NCI-H2107 (cell line): ENCODE measurements around the gene COL25A1.

Experiments
- DNase-seq: peaks from one replicate; lab custom pipeline; 2025; lab: John Stamatoyannopoulos, UW

The COL25A1 gene

DNA sequence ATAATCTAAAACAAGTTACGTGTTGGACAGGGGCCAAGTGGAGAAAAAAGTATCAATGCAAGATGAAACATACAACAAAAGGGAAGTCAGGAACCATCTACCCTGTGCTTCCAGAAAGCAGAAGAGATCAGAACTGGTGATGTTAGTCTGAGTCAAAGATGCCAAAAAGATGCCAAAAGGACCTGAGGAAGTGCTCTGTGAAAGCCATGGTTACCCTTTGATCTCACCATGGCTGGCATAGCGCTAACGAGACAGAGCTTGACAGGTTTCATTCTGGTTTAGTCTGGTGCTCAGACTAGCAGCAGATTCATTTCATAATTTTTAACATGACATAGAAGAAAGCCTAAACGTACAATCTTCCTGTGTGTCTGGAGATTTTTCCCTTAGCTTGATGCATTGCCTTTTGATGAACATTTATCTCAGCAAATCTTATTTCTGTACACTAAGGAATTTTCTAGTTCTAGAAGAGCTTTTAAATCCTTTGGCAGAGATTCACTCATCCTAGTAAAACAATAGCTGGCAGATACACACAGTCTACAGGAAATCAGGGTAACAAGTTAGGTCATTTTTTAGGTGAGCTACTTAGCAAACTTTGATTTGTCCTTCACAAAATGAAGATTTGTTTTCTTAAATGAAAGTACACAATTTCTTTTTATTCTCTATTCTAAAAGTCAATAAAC lies 87.7 kb downstream of the COL25A1 start:
- no peak for DNase-seq

DNA sequence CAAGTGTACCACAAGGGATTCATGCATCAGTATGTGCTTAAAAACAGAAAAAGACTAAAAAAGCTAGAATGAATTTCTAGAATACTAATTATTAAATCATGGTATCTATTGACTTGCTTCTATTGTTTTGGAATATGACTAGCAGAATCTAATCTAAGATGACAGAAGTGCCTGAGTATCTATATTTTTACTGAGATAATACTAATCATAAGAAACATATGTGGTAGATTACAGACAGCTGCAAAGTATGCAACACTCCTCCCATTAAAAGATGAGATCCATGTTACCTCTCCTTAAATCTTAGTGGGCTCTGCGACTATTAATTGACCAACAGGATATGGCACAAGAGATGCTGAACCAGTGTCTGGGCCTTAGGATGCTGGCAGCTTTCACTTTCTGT lies 89.4 kb downstream of the COL25A1 start:
- DNase-seq = no peak

DNA sequence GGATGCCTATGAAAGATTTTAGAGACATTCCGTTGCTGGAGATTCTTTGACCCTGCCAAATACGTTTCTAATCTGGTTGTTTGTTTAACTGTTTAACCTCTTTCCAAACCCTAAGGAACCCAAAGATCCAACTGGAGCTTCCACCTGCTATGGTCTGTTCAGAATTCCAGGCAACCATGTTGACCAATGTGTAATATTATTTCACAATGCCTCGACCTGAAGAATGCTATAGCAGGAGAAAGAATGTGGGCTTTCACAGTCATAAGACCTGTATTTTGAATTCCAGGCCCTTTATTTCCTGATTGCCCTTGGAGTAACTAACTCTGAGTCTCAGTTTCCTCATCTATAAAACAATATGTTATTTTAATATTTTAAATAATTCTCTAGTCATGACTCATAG lies 90.8 kb downstream of the COL25A1 start:
- DNase-seq = no peak

DNA sequence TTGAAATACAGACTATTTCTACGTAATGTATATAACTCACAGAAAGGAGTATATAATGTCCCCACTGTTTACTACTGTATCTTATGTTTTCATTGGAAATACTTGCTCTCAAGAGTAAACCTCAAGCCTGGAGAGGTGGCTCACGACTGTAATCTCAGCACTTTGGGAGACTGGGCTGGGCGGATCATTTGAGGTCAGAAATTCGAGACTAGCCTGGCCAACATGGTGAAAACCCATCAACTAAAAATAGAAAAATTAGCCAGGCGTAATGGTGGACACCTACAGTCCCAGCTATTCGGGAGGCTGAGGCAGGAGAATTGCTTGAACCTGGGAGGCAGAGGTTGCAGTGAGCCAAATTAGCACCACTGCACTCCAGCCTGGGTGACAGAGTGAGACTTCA lies 92.8 kb downstream of the COL25A1 start:
- no peak for DNase-seq

DNA sequence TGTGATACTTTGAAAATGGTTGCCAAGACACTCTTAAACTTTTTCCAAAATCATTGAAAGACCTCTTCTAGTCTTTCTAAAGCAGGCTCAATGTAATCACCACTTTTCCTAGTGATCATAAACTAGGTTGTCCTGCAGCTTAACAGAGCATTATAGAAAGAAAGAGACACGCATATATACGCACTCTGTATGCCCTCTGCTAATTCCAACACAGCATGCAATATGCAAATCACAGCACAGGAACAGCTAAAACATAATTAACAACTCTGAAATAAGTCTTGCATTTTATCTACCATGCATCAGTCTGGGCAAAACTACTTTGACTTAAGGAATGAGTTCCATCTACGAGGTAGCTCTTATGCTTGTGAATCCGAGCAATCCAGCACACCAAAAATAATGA lies 94.6 kb downstream of the COL25A1 start:
- DNase-seq = no peak

DNA sequence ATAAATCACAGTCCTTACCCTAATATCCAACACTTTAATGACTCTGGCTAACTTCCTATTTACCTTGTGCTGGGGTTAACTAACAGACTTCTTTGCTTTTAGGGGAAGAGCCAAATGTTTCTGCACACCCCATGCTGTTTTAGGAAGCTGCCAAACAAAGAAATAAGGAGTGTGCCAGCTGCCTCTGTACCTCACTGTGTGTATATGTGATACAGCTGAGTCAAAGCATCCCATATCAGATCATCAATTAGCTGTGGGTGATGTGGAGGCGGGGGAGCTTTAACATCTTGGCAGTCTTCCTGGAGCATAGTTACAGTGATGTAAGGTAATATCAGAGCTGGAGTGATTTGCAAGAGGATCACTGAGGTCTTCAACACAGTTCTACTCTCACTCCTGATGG lies 95.4 kb downstream of the COL25A1 start:
- DNase-seq = no peak

DNA sequence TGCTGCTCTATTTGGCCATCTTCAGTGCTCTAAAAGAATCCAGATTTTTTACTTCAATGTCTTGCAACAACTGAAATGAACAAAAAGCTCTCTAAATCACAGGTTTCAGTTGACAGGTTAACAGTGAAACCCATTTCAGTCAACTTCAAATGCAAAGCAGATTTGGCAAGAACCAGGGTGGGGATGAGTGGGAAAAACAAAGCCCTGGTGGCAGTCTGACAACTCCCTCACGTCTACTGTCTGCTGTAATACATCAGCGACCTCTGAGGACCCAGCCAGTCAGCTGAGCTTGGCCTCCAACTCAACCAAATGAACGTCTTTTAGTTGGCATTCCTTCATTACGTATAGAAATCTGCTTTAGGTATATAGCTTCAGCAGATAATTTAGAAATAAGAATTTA lies 95.8 kb downstream of the COL25A1 start:
- no peak for DNase-seq

DNA sequence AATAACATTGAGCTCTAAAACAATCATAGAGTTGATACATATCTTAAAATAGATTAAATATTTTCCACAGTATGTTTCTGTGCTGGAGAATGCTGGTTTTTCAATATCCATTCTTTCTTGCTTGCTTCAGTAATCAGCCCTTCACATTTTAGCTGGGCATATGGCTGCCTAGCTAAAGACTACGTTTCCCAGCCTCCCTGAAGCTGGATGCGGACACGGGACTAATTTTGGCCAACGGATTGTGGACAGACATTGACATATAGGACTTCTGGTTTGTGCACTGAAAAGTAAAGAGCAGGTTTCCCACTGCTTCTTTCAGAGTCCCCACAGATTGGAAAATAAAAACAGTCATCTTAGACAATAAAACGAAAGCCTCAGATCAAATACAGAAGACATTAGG lies 97.3 kb downstream of the COL25A1 start:
- no peak for DNase-seq

DNA sequence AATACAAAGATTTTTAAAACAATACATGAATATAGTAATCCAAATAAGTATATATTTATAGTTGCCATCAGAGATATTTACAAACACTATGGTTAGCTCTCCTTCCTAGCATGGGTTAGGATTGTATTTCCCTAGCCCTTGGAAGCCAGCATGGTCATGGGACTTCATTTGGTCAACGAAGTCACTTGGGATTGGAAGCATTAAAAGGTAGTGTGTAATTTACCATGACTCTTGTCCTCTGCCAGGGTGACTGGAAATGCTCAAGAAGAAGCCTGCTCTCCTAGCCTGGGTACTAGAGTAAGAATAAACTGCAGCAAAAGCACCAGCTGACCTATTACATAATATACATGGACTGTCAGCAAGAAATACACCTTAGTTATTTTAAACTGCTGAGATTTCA lies 102.9 kb downstream of the COL25A1 start:
- no peak for DNase-seq

DNA sequence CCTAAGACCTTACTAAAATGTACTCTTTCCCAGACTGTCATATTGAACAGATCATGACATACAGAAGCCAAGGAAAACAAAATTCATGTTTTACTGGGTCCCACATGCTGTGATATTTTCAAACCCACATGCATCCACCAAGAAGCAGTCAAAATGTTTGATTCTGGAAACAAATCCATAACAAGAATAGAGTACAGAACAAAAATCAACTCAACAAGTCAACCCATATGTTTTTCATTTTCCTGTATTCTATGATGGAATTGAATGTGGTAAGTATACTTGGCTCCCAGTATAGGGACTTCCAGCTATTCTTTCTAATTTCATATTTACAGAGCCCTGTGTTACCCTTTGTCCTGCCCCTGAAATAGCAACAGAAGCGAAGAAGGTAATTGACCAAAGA lies 106.8 kb downstream of the COL25A1 start:
- no peak for DNase-seq

DNA sequence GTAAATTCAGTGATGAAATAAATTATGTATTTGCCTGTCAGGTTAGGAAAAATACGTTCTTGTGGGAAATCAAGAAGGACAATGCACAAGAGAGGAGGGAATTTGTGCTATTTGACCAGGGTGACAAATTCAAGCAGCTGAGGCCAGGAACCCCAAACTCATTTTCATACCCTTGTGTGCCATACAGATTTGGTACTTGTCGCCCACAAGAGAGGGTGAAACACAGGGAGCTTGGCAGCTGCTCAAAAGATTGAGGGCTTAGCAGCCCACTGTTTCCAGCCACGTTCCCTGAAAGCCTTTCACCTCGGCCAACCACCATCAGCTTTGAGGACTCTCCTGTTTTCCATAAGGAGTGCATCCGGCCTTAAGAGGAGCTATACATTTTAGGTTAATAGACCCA lies 111.2 kb downstream of the COL25A1 start:
- no peak for DNase-seq

DNA sequence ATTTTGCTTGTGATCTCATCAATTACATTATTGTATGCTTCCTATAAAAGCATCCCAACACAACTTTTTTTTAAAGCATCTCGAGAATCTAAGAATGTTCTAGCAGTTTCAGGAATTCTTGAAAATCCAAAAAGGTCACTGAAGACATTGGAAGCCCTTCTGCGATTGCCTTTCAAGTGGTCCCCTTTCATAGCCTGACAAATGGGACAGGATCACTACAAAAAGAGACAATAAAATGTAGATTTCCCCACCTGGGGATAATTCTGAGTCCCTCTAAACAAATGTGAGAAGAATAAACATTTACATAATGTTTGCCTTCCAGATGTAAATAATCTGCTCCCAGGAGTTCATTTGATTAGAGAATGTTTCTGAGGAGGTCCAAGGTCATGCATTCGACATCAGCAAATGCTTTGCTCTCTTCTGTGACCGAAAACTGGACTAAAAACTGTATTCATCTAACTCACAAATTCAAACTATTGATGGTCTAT lies 116.0 kb downstream of the COL25A1 start:
- DNase-seq = no peak

DNA sequence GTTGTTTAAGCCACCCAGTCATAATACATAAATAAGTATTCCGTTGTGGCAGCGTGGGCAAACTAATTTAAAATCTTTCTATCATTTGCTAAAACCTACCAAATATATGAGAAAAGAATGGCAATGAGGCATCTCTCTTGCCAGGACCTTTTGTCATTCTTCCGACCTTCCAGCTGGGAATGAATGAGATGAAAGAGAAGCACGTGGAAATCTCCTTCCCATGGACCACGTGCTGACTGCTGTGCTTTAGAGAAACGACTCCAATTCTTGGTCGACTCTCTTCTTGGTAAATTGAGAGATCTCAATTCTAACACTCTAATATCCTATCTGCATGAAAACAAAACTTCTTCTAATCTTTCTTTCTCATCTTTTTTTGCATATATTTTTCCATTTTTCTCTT lies 116.5 kb downstream of the COL25A1 start:
- DNase-seq = no peak

DNA sequence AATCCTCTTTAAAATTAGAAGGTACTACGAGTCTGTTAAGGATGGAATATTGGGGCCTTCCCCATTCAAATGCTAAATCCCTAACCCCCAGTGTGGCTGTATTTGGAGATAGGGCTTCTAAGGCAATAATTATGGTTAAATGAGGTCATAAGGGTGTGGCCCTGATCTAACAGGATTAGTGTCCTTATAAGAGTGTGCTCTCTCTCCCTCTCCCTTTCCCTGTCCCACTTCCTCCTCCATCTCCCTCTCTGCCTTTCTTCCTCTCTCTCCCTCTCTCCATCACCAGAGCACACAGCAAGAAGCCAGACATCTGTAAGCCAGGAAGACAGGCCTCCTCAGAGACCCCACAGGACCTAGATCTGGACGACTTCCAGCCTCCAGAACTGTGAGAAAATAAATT lies 116.9 kb downstream of the COL25A1 start:
- no peak for DNase-seq

DNA sequence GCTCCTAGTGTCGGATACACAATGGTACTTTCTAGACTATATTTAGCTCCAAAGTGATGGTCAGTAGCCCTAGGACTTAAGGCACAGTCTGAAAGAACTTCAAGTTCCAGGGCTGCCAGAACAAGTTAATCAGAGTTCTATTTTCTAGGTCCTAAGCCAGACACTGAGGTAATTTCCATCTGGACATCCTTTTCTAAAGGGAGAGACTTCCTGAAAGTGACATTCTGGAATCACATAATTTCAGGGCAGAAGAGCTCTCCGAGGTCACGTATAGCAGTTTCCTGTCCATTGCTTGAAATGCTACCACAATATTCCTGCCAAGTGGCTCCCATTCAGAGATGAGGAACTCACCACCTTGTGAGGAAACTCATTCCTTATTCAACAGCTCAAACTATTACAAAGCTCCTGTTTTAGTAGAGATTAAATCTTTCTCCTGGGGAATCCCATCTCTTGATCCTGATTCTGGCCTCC lies 117.9 kb downstream of the COL25A1 start:
- no peak for DNase-seq

DNA sequence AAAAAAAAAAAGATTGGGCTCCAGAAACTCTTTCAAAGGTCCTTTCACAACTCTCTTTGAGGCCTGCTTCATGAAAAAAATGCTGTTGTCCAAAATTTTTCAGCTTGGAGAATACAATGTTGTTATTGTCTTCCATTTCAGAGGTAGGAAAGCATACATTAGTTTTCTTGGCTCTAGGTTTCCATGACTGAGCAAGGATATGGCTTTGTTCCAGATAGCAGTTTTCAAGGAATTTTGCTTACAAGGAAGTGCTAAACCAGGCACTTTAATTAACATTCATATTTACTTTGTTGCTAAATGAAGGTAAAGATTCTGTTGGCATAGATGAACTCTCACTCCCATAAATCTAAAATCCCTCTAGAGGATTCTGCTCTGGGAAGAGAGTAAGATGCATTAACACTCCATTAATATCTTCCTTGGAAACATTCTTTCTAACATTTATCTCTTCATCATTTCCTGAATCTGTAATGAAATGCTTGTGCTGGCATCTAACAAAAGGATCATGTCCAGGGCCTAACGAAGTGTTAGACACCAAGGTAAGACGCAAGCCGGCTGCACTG lies 118.4 kb downstream of the COL25A1 start:
- DNase-seq = no peak

DNA sequence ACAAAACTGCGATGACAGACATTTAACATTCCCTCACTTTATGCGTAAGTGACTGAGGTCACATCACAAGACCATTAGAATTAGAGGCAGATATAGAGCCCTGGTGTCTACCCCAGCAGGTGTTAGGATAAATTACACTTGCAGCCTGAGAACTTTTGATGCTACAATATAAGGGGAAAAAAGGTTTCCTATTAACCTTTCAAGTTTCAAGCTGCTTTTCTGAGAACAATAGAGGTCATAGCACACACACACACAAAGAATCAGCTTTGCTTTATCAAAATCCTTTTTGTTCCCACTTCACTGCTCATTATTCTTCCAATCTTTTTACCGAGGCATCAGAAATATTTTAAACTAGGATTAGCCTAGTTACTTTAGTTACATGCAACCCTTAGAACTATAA lies 119.8 kb downstream of the COL25A1 start:
- DNase-seq = no peak

DNA sequence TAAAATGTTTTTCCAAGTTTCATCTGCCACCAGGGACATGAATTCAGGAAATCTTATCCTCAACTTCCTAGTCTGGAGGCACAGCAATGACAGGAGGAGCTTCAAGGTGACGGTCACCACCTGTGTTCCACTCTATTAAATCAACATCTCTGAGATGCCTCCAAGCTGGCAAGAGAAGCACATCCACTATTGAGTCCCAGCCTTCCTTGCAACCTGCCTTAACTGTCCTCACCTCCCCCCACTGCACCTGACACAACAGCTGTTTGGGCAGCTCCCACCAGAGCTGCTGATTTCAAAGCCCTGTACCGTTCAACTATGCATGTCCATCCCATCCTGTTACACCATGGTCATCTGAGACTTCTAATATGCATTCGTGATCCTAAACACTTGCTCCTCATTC lies 123.4 kb downstream of the COL25A1 start:
- no peak for DNase-seq

DNA sequence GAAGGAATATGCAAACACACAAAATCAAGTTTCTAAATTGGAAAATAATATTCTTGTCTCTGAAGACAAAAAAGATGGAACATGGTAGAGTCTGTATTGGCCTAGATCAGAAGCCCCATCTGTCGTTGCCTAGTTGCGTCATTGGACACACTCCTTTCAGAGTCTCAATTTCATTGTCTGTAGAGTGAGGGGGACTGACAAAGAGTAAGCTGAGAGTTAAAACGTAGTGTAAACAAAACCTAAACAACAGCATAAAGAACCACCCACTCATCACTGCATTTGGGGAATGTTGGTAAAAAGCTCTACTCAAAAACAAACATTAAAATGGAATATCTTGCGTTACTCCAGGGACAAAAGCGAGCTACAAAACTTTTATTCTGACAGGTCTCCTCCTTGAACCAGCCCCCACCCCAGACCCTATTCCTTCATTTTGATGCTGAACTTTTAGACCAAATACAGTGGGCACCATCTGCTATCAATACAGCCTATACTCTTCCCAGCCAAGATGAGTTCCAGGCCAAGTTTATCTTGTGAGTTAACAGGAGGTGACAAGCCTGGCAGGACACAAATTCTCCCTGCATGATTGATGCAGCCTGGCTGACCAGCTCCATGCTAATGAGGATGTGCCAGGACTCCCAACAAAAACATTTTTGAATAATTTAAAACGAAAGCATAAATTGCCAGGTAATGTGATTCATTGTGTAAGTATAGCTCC lies 125.2 kb downstream of the COL25A1 start:
- DNase-seq = no peak

DNA sequence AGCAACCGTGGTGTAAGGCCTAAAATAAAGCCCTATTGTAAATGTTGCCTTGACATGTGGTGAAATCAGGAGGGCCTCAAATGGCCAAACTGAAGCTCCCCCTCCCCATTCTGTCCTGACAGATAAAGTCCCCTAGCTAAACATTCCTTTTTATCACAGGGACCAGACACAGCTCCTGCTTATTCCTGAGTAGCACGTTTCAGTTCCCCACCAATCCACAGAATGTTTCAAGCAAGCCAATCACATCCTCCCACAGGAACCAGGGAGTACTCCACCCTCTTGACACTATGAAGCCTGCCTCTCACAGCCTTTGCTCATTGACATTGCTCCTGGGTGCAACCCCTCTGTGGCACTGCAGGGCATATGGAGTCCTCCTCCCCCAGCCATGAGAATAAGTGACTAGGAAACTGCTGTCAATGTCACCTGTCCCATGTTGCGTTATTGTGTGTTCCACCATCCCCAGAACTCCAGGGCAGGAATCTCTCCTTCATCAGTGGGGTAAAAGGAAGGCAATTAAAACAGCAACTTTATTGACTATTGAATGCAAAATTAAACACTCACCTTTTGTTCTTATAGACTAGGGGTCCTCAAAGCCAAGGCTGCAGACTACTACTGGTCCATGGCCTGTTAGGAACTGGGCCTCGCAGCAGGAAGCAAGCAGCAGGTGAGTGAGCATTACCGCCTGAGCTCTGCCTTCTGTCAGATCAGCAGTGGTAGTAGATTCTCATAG lies 128.1 kb downstream of the COL25A1 start:
- DNase-seq = no peak

DNA sequence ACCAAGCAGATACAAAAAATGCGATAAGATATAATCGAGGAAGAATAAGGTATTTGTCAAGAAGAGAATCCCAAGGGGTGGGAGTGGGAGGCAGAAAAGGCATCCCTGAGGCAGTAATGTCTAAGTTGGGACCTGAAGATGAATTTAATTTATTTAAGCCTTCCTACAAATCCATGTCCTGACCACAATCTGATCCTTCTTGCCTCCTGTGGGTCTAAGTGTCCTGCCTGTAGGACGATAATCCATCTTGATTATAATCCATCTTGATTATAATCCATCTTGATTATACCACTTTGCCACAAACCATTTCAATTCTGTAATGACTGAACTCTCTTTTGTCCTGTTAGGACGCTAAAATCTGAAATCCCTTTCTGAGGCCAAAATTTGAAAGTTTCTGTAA lies 130.2 kb downstream of the COL25A1 start:
- no peak for DNase-seq

DNA sequence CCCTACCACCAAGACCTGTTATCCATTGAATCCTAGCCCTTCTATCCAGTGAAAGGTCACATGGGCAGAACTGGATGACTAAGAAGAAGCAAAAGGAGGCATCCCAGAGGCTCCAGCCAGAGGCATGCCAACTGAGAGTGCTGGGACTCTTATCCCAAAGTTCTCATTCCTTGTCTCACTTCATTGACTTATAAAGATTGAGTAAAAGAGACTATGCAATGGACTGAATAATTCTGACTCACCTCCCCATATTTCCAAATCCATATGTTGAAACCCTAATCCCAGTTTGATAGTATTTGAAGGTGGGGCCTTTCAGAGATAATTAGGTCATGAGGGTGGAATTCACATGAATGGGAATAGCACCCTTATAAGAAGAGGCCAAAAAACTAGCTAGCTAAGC lies 131.4 kb downstream of the COL25A1 start:
- no peak for DNase-seq

DNA sequence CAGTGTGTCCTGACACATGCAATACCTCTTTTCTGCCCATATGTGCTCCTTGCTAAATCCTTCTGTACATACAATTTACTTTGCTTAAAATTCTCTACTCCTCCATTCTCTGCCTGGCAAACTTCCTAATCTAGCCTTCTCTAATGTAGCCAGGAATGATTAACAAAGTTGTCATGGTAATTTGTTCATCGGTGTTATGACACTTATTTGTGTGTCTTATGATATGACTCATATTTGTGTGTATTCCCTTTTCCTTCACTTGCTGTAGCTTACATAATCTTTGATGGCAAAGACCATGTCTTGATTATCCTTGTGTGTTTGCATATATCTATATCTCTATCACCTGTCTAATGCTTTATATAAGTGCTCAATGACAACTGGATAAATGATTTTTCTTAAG lies 133.3 kb downstream of the COL25A1 start:
- DNase-seq = no peak
